H7 (cell line): Measurements from ENCODE around the gene FARS2. TPM values are rescaled to one million over a fixed set of nuclear protein-coding genes. Genes with fewer than 3 reads are reported as not detected.

ENCODE experiments used
- DNase-seq: peaks from one replicate; pipeline ENCODE4 v3.0.0; 2012
- H3K27me3 ChIP-seq: 2 replicates; pipeline ENCODE4 v1.6.0; 2011; ENCODE audit warnings: mild to moderate bottlenecking, low read length; ENCODE audit not compliant: control insufficient read depth, insufficient read depth
- H3K36me3 ChIP-seq: replicated peaks from 2 replicates; pipeline ENCODE4 v1.5.1; 2011; ENCODE audit warnings: low read length; ENCODE audit not compliant: control insufficient read depth, insufficient read depth
- H3K4me3 ChIP-seq: 2 replicates; pipeline ENCODE4 v1.5.1; 2011; ENCODE audit warnings: low read depth, mild to moderate bottlenecking, control low read depth, low read length, moderate library complexity; ENCODE audit not compliant: insufficient read depth
- total RNA-seq: library from RNA; depleted of rRNA; stranded (reverse); fragments of >200 nt; shearing (Covaris generic); gene quantifications from 2 replicates; pipeline ENCODE4 v1.2.3, GENCODE V29; 2014

FARS2 gene
- total RNA-seq, 1 experiment from 2014 or later = 27.1 TPM

DNA sequence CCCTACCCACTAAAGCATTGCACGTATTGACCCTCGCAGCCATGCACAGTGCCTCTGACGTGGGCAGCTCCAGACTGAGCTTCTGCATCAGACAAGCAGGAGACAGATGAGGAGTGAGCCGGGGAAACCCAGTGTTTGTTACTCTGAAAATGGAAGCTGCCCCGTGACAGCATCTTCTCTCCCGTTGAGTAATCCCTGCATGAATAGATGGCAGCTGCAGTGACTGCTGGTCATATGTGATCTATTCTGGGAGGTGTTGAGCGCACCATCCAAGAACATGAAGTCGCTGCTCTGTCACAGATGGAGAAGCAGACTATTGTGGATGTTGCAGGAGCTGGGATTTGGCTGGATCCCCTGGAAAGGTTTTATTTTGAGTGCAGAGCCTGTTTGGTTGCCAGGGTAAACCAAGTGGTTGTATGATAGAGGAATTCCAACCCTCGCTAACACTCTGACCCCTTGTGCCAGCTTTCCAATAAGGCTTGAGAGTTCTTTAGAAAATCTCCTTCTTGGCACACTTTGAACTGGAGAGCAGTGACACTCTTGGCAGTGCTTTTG, 503.2 kb downstream of the FARS2 start:
- Histone ChIP-seq H3K4me3 (no peak overlapping the region), H3K36me3 (no peaks in the 10 kb centered on the region), H3K27me3 (no peaks in the 10 kb centered on the region)
- DNase-seq = no peak

DNA sequence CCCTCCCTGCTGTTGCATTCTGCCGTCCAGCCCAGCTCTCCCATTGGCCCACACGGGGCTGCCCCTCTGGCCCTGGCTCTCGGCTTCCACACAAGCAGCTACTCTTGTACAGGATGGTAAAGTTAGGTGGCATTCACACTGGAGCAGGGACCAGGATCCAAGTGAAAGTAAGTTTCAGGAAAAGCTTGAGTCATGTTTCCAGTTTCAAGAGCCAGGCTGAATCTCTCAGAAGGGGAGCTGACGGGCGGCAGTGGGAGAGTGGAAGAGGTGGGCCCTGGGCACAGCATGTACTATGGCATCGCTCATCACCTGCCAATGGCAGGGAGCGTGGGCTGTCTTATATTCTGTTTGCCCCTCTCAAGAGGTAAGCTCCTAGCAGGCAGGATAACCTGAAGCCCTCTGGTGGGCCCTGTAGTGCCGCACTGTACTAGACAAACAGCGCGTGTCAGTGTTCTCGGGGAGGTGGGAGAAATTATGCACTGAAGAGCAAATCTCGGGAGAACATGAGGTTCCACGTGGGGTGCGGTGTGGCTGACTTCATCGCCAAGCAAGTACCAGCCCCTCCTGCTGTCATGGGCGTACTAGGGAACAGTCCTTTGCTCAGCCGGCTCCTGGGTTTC, 503.9 kb downstream of the FARS2 start:
- Histone ChIP-seq H3K27me3 (no peaks in the 10 kb centered on the region), H3K4me3 (no peak overlapping the region), H3K36me3 (no peaks in the 10 kb centered on the region)
- DNase-seq = no peak

DNA sequence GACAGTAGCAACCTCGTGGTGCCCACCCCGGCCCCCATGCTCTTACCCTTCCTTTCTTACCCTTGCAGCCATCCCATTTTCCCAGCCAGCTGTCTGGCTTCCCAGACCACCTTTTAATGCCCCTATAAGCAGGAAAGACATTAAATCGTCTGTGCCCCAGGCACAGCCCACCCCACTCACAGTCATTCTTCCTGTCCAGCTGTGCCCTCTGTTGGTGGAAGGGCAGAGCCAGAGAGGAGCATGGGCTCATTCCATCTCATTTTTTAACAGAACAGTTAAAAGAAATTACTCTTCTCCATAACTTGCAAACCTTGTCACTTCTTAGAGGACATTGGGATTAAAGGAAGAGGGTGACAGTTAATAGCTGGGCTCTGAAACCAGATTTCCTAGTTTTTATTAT, 504.9 kb downstream of the FARS2 start:
- peak; percentile 67 for DNase-seq
- no peaks in the 10 kb centered on the region for H3K36me3 ChIP-seq

GRCh38 chr6:5767471-5767870, 506.2 kb downstream of the FARS2 start:
- Histone ChIP-seq H3K4me3 (no peak overlapping the region), H3K36me3 (no peaks in the 10 kb centered on the region), H3K27me3 (no peaks in the 10 kb centered on the region)
- DNase-seq = no peak

More for the DNA sequence above, 504.9 kb downstream of the FARS2 start:
- no peak overlapping the region for H3K4me3 ChIP-seq
- no peaks in the 10 kb centered on the region for H3K27me3 ChIP-seq

DNA sequence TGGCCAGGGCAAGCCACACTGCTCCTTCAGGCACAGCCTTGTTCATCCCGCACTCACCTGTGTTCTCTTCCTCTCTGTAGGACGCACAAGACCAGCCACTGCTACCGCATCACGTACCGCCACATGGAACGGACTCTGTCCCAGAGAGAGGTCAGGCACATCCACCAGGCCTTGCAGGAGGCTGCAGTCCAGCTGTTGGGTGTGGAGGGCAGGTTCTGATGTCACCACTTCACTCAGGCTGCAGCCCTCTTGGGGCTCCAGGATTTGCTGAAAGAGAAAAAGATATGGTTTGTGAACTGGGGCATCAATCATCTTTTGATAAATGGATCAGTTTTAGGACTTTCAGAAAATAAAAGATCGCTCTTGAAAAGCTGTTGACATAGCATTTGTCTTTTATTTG, 509.9 kb downstream of the FARS2 start:
- DNase-seq = no peak
- Histone ChIP-seq H3K27me3 (no peaks in the 10 kb centered on the region), H3K36me3 (no peaks in the 10 kb centered on the region), H3K4me3 (no peak overlapping the region)

DNA sequence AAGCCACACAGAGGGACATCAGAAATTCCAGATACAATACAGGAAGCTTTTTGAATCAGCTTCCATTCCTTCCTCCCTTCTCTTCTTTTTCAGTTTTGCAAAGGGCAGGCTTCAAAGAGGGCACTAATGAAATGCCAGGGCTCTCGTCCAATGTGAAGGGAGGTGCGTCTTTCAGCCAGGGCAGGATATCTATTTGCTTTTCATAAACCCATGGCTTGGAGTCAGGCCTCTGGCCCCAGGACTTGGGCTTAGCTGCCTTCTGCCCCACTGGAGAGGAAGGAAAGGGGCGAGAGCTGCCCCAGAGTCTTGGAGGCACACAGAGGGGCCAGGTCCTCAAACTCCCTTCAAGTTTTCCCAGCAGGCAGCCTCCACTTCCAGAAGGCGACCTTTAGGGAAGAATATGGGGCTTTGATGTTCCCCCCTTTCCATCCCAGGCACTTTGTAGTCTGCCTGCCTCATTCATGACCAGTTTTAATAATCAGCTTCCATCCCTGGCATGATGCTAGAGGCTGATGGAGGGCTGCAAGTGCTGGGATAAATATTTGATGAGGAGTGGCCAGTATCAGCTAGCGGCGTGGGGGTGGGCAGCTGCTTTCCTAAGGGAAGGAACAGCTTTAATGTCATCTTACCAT, 510.6 kb downstream of the FARS2 start:
- Histone ChIP-seq H3K36me3 (no peaks in the 10 kb centered on the region), H3K4me3 (no peak overlapping the region), H3K27me3 (no peaks in the 10 kb centered on the region)
- DNase-seq = no peak

DNA sequence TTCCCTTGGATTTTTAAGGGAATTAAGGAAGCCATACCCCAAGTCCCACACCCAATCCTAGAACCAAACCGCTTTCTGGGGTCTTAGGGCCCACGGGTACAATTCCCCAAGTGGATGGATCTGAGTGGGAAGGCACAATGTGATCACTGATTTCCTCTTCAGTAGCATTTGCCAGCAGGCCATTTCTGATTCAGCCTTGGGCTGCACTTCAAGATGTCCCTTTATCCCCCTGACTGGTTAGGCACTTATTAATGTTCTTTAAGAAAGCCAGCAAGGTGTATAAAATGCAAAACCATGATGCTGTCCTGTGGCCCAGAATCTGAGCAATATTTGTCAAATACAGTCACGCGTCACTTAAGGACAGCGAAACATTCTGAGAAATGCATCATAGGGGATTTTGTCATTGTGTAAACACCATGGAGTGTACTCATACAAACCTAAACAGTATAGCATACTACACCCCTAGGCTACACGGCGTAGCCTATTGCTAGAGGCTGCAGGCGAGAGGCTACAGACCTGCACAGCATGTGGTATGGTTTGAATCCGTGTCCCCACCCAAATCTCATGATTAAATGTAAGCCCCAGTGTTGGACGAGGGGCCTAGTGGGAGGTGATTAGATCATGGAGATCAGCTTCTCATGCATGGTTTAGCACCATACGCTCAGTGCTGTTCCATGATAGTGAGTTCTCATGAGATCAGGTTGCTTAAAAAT, 511.3 kb downstream of the FARS2 start:
- Histone ChIP-seq H3K36me3 (no peaks in the 10 kb centered on the region), H3K27me3 (no peaks in the 10 kb centered on the region), H3K4me3 (no peak overlapping the region)
- no peak for DNase-seq

GRCh38 chr6:5776104-5776503, 514.8 kb downstream of the FARS2 start:
- DNase-seq = no peak
- H3K27me3 ChIP-seq = no peaks in the 10 kb centered on the region
- no peaks in the 10 kb centered on the region for H3K36me3 ChIP-seq
- no peak overlapping the region for H3K4me3 ChIP-seq

DNA sequence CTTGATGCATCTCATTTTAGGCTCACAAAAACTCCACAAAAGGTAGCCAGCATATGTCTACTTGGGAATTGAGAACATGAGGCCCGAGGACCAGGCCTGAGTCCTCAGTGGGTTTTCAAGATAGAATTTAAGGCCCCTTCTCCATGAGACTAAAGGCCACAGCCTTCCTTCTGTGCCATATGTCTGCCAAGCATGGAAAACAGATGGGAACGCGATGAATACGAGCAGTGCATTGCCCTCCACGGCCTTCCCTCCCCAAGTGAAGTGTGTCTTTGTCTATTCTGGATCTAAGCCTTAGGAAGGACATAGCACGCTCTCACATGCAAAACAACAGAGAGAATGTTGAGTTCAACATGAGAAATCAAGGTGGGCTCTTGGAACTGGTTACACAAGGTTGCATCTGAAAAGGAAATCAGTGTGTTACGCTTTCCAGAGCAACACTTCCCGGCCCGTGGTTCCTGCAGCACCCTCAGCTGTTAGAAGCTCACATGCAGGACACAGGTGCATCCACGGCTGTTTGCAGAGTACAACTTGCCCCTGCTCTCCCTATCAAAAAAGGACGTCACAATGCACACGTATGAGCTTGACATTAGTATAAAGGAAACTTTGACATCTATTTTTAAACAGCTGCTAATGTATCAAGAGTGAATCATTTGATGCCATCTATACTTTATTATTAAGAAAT, 515.5 kb downstream of the FARS2 start:
- no peak overlapping the region for H3K4me3 ChIP-seq
- H3K27me3 ChIP-seq = no peaks in the 10 kb centered on the region
- DNase-seq = no peak
- H3K36me3 ChIP-seq = no peaks in the 10 kb centered on the region

GRCh38 chr6:5778317-5778857, 517.1 kb downstream of the FARS2 start:
- no peak for DNase-seq
- Histone ChIP-seq H3K36me3 (no peaks in the 10 kb centered on the region), H3K4me3 (no peak overlapping the region), H3K27me3 (no peaks in the 10 kb centered on the region)

DNA sequence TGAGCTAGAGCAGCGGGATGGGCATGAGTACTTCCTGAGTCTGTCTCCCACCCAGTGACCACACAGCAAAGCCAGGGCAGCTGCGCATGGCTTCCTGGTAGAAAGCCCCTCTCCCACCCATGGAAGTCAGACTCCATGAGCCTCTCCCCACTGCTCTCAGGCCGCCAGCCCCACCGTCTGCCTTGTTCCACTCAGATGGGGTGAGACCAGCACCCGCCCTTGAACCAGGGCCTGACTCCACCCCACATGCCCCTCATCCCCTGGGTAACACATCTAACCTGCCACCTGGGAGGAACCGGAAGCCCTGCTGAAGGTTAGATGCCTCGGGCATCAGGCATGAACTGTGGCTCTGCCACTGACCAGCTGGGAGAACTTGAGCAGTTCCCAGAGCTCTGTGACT, 517.6 kb downstream of the FARS2 start:
- Histone ChIP-seq H3K36me3 (no peaks in the 10 kb centered on the region), H3K4me3 (no peak overlapping the region), H3K27me3 (no peaks in the 10 kb centered on the region)
- DNase-seq = no peak

DNA sequence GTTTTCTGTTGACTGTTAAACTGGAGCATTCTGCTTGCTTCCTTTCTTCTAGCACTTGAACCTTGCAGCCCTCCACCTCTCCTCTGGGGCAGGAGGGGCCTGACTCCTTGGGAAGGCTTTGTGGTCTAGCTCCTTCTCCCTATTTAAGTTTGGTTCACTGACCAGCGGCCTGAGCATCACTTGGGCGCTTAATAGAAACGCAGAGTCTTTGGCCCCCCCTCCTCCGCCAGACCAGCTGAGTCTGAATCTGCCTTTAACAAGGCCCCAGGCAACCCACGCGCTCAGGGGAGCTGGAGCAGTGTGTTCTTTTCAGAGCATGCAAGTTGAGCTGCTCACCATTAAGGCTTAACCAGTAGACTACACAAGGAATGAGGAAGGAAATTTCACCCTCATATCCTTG, 519.7 kb downstream of the FARS2 start:
- Histone ChIP-seq H3K4me3 (no peak overlapping the region), H3K27me3 (no peaks in the 10 kb centered on the region), H3K36me3 (no peaks in the 10 kb centered on the region)
- DNase-seq = no peak

- peak; percentile 63 for DNase-seq
- Histone ChIP-seq H3K27me3 (no peaks in the 10 kb centered on the region), H3K36me3 (no peaks in the 10 kb centered on the region), H3K4me3 (no peak overlapping the region)
Measured at GRCh38 chr6:5781966-5782556, 520.7 kb downstream of the FARS2 start.
